HL-60 (cell line): Measurements from ENCODE around the gene MYF5.

ENCODE experiments used
- DNase-seq, 2 experiments: peaks; one replicate each; pipeline ENCODE4 v3.0.0-alpha.2; 2010 to 2020; ENCODE audit warnings: low read depth in 1 of 2, low spot score in 1 of 2
- H3K27ac ChIP-seq: fragments of 250-450 bp; sonication (Bioruptor Pico); replicated peaks from 2 replicates; pipeline ENCODE4 v1.5.1; 2020; ENCODE audit warnings: mild to moderate bottlenecking, moderate library complexity
- H3K27me3 ChIP-seq: fragments of 250-450 bp; sonication (Bioruptor Pico); 2 replicates; pipeline ENCODE4 v1.5.1; 2021; ENCODE audit warnings: mild to moderate bottlenecking, moderate library complexity; ENCODE audit not compliant: insufficient read depth, poor library complexity, severe bottlenecking
- H3K4me3 ChIP-seq: replicated peaks from 2 replicates; pipeline ENCODE4 v1.5.1; 2011; ENCODE audit warnings: mild to moderate bottlenecking, control low read depth, low read length; ENCODE audit not compliant: insufficient read depth
- GABPA ChIP-seq: IDR thresholded peaks from 2 replicates; pipeline ENCODE4 v1.6.1; 2012; ENCODE audit warnings: low read depth
- POLR2AphosphoS5 ChIP-seq: IDR thresholded peaks from 2 replicates; pipeline ENCODE4 v1.6.1; 2012; ENCODE audit warnings: low read depth
- SPI1 ChIP-seq: IDR thresholded peaks from 2 replicates; pipeline ENCODE4 v1.6.1; 2012; ENCODE audit warnings: low read depth, mild to moderate bottlenecking, borderline replicate concordance
- TF ChIP-seq, protein P1 (sequence below): IDR thresholded peaks from 2 replicates; pipeline ENCODE4 v1.6.1; 2012; ENCODE audit warnings: low read depth; ENCODE audit not compliant: insufficient replicate concordance
- TF ChIP-seq, protein P2 (sequence below): IDR thresholded peaks from one replicate; pipeline ENCODE4 v1.5.1; 2011; ENCODE audit warnings: low read length, control low read depth, inconsistent platforms; ENCODE audit not compliant: insufficient read depth

The MYF5 gene

DNA sequence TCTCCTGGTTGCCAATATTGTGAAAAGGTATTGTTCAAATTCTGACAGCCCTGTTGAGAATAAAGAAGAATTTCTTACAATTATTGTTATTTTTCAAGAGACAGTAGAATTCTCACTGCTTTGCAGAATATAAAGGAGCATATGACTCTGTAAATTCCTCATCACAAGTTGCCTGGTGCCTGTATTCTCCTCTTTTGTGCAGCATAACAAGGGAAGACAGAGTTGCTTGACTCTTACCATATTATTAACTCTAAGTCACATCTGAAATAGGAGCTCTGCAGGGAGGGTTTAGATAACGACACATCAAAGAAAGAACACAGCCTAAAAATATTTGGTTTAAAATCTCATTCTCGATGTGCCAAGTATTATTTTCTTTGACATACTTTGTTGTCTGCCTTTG lies 31.1 kb downstream of the MYF5 start:
- Histone ChIP-seq H3K27me3 (peaks cover 11% of the 10 kb centered on the region), H3K4me3 (no peak overlapping the region), H3K27ac (no peak overlapping the region)
- TF ChIP-seq, protein P1, sequence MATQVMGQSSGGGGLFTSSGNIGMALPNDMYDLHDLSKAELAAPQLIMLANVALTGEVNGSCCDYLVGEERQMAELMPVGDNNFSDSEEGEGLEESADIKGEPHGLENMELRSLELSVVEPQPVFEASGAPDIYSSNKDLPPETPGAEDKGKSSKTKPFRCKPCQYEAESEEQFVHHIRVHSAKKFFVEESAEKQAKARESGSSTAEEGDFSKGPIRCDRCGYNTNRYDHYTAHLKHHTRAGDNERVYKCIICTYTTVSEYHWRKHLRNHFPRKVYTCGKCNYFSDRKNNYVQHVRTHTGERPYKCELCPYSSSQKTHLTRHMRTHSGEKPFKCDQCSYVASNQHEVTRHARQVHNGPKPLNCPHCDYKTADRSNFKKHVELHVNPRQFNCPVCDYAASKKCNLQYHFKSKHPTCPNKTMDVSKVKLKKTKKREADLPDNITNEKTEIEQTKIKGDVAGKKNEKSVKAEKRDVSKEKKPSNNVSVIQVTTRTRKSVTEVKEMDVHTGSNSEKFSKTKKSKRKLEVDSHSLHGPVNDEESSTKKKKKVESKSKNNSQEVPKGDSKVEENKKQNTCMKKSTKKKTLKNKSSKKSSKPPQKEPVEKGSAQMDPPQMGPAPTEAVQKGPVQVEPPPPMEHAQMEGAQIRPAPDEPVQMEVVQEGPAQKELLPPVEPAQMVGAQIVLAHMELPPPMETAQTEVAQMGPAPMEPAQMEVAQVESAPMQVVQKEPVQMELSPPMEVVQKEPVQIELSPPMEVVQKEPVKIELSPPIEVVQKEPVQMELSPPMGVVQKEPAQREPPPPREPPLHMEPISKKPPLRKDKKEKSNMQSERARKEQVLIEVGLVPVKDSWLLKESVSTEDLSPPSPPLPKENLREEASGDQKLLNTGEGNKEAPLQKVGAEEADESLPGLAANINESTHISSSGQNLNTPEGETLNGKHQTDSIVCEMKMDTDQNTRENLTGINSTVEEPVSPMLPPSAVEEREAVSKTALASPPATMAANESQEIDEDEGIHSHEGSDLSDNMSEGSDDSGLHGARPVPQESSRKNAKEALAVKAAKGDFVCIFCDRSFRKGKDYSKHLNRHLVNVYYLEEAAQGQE, result no peak
- TF ChIP-seq POLR2AphosphoS5, result no peak
- DNase-seq, result no peak

DNA sequence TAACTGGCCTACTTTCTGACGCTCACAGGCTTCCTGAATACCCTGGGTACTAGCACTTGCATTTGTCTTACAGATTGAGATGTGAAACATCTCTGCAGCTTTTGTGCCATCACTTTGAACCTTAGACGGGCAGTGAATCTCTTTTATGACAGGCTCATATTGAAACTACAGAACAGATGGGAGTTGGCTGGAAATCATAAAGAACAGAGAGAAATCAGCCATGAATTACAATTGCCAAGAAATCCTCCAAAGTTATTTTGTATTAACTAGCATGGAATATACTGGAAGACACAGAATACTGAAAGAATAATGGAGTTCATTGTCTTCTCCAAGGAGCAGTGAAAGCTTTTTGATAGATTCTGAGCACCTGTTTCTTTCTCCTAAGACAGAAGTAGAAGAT lies 32.7 kb downstream of the MYF5 start:
- Histone ChIP-seq H3K27ac (no peak overlapping the region), H3K27me3 (peaks cover 7% of the 10 kb centered on the region), H3K4me3 (no peak overlapping the region)
- no peak for TF ChIP-seq SPI1
- TF ChIP-seq, protein P2, sequence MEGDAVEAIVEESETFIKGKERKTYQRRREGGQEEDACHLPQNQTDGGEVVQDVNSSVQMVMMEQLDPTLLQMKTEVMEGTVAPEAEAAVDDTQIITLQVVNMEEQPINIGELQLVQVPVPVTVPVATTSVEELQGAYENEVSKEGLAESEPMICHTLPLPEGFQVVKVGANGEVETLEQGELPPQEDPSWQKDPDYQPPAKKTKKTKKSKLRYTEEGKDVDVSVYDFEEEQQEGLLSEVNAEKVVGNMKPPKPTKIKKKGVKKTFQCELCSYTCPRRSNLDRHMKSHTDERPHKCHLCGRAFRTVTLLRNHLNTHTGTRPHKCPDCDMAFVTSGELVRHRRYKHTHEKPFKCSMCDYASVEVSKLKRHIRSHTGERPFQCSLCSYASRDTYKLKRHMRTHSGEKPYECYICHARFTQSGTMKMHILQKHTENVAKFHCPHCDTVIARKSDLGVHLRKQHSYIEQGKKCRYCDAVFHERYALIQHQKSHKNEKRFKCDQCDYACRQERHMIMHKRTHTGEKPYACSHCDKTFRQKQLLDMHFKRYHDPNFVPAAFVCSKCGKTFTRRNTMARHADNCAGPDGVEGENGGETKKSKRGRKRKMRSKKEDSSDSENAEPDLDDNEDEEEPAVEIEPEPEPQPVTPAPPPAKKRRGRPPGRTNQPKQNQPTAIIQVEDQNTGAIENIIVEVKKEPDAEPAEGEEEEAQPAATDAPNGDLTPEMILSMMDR, result no peak
- TF ChIP-seq, protein P1, result no peak
- TF ChIP-seq GABPA, result no peak
- TF ChIP-seq POLR2AphosphoS5, result no peak
- no peak for DNase-seq

DNA sequence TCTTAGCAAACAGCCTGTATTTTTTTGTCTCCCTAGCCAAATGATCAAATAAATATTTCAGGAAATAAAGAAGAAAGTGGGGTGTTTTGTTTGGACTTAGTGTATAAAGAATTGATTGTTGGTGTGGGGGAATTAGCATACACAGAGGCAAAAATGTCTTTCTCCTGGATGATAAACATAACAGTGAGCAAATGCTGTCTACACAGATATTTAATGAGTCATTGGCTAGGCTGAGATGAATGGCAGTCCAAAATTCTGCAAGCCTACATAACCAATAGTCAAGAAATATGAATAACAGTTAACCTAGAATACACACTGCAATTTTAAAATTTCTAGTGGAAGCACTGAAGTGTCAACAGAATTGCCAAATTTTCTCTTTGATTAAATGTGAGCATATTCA lies 35.8 kb downstream of the MYF5 start:
- H3K27me3 ChIP-seq, result peaks cover 7% of the 10 kb centered on the region
- TF ChIP-seq SPI1, result no peak
- TF ChIP-seq, protein P2, result no peak
- TF ChIP-seq POLR2AphosphoS5, result no peak
- TF ChIP-seq, protein P1, result no peak
- no peak overlapping the region for H3K4me3 ChIP-seq
- no peak for DNase-seq
- no peak overlapping the region for H3K27ac ChIP-seq

DNA sequence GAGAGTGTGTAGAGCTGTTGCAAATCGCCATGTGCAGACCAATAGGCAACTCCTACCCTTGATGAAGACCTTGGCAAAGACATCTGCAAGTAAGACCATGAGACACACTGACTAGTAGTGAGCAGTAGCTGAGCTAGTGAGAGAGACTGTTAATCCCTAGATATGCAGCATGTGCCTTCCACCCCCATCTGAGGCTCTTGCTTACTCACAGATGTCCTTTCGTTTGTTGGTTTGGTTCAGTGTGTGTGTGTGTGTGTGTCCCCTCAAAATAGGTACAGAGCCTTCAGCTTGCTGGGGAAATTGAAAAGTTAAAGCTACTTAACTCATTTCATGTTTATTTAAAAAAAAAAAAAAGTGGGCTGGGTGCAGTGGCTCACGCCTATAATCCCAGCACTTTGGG lies 37.6 kb downstream of the MYF5 start:
- Histone ChIP-seq H3K4me3 (no peak overlapping the region), H3K27me3 (peaks cover 7% of the 10 kb centered on the region), H3K27ac (no peak overlapping the region)
- DNase-seq, result no peak
- TF ChIP-seq POLR2AphosphoS5 (no peak), SPI1 (no peak), GABPA (no peak)
- TF ChIP-seq, protein P2, result no peak
- TF ChIP-seq, protein P1, result no peak
